HUES6 (cell line): Measurements from ENCODE around the gene TGFA.

Experiments used
- H3K27ac ChIP-seq: 2 replicates; pipeline ENCODE4 v1.7.0; 2013; ENCODE audit warnings: low read depth, mild to moderate bottlenecking, low read length, inconsistent platforms
- H3K27me3 ChIP-seq: 2 replicates; pipeline ENCODE4 v1.6.1; 2013; ENCODE audit warnings: low read length; ENCODE audit not compliant: control insufficient read depth, insufficient read depth
- H3K36me3 ChIP-seq: 2 replicates; pipeline ENCODE4 v1.6.1; 2013; ENCODE audit warnings: low read length; ENCODE audit not compliant: control insufficient read depth, insufficient read depth
- H3K4me1 ChIP-seq: 2 replicates; pipeline ENCODE4 v1.6.1; 2013; ENCODE audit warnings: low read length; ENCODE audit not compliant: control insufficient read depth, insufficient read depth
- H3K4me3 ChIP-seq: 2 replicates; pipeline ENCODE4 v1.5.1; 2013; ENCODE audit warnings: low read depth, low read length
- H3K9ac ChIP-seq: one replicate; pipeline ENCODE4 v1.6.1; 2013; ENCODE audit warnings: mild to moderate bottlenecking, low read length
- H3K9me3 ChIP-seq: 2 replicates; pipeline ENCODE4 v1.6.1; 2013; ENCODE audit warnings: low read depth, low read length; ENCODE audit not compliant: control insufficient read depth, insufficient read depth

Gene TGFA

GRCh38 chr2:70552501-70553333 is 909 bp downstream of the TGFA start:
- H3K9ac ChIP-seq: peak overlapping the region; percentile 66
- peaks cover 14% of the 10 kb centered on the region for H3K4me1 ChIP-seq
- peaks cover 37% of the 10 kb centered on the region for H3K27me3 ChIP-seq
- H3K36me3 ChIP-seq: no peaks in the 10 kb centered on the region
- H3K9me3 ChIP-seq: no peaks in the 10 kb centered on the region
- H3K4me3 ChIP-seq: peak overlapping the region; percentile 85
- H3K27ac ChIP-seq: no peak overlapping the region

- H3K36me3 ChIP-seq: no peaks in the 10 kb centered on the region
- H3K4me3 ChIP-seq: no peak overlapping the region
- H3K27ac ChIP-seq: no peak overlapping the region
- H3K4me1 ChIP-seq: peaks cover 12% of the 10 kb centered on the region
- H3K9me3 ChIP-seq: no peaks in the 10 kb centered on the region
- peaks cover 37% of the 10 kb centered on the region for H3K27me3 ChIP-seq
- no peak overlapping the region for H3K9ac ChIP-seq
These were observed 2.5 kb downstream of the TGFA start for GRCh38 chr2:70551167-70551566.

- Histone ChIP-seq H3K4me1 (peaks cover 11% of the 10 kb centered on the region), H3K36me3 (no peaks in the 10 kb centered on the region), H3K9ac (no peak overlapping the region), H3K4me3 (no peak overlapping the region), H3K27ac (no peak overlapping the region), H3K9me3 (no peaks in the 10 kb centered on the region), H3K27me3 (peaks cover 32% of the 10 kb centered on the region)
These were observed 3.7 kb downstream of the TGFA start for GRCh38 chr2:70549962-70550361.

- Histone ChIP-seq H3K4me1 (peaks cover 5% of the 10 kb centered on the region; the same call in 1 of the 2 replicates), H3K4me3 (no peak overlapping the region), H3K27ac (no peak overlapping the region), H3K9ac (no peak overlapping the region), H3K27me3 (peaks cover 29% of the 10 kb centered on the region), H3K36me3 (no peaks in the 10 kb centered on the region), H3K9me3 (no peaks in the 10 kb centered on the region)
These were observed 4.4 kb downstream of the TGFA start for GRCh38 chr2:70549064-70549710.

GRCh38 chr2:70548233-70548632 is 5.4 kb downstream of the TGFA start:
- H3K4me1 ChIP-seq: peaks cover 5% of the 10 kb centered on the region; the same call in 1 of the 2 replicates
- H3K36me3 ChIP-seq: no peaks in the 10 kb centered on the region
- no peaks in the 10 kb centered on the region for H3K9me3 ChIP-seq
- no peak overlapping the region for H3K27ac ChIP-seq
- no peak overlapping the region for H3K9ac ChIP-seq
- no peak overlapping the region for H3K4me3 ChIP-seq
- H3K27me3 ChIP-seq: peaks cover 25% of the 10 kb centered on the region

- no peak overlapping the region for H3K27ac ChIP-seq
- no peaks in the 10 kb centered on the region for H3K36me3 ChIP-seq
- no peak overlapping the region for H3K9ac ChIP-seq
- H3K9me3 ChIP-seq: no peaks in the 10 kb centered on the region
- H3K4me1 ChIP-seq: peaks cover 1% of the 10 kb centered on the region; the same call in 1 of the 2 replicates
- peaks cover 11% of the 10 kb centered on the region for H3K27me3 ChIP-seq
- H3K4me3 ChIP-seq: no peak overlapping the region
These were observed 6.7 kb downstream of the TGFA start for GRCh38 chr2:70546885-70547284.

- Histone ChIP-seq H3K9ac (no peak overlapping the region), H3K4me3 (no peak overlapping the region), H3K9me3 (no peaks in the 10 kb centered on the region), H3K36me3 (no peaks in the 10 kb centered on the region), H3K27ac (no peak overlapping the region), H3K27me3 (peaks cover 6% of the 10 kb centered on the region), H3K4me1 (no peaks in the 10 kb centered on the region)
These were observed 7.2 kb downstream of the TGFA start for GRCh38 chr2:70546376-70546775.

GRCh38 chr2:70541481-70542020 is 12.1 kb downstream of the TGFA start:
- Histone ChIP-seq H3K9ac (no peak overlapping the region), H3K27me3 (no peaks in the 10 kb centered on the region), H3K9me3 (peaks cover 2% of the 10 kb centered on the region; the same call in 1 of the 2 replicates), H3K36me3 (no peaks in the 10 kb centered on the region), H3K4me1 (no peaks in the 10 kb centered on the region), H3K4me3 (no peak overlapping the region), H3K27ac (no peak overlapping the region)

GRCh38 chr2:70537840-70538239 is 15.8 kb downstream of the TGFA start:
- H3K4me1 ChIP-seq: peaks cover 4% of the 10 kb centered on the region; the same call in 1 of the 2 replicates
- H3K27ac ChIP-seq: no peak overlapping the region
- H3K4me3 ChIP-seq: no peak overlapping the region
- H3K9ac ChIP-seq: no peak overlapping the region
- no peaks in the 10 kb centered on the region for H3K27me3 ChIP-seq
- no peaks in the 10 kb centered on the region for H3K36me3 ChIP-seq
- peaks cover 2% of the 10 kb centered on the region; the same call in 1 of the 2 replicates for H3K9me3 ChIP-seq

GRCh38 chr2:70536517-70537055 is 17.0 kb downstream of the TGFA start:
- H3K9me3 ChIP-seq: peaks cover 3% of the 10 kb centered on the region; the same call in 1 of the 2 replicates
- H3K27ac ChIP-seq: no peak overlapping the region
- no peak overlapping the region for H3K4me3 ChIP-seq
- no peaks in the 10 kb centered on the region for H3K36me3 ChIP-seq
- no peak overlapping the region for H3K9ac ChIP-seq
- H3K4me1 ChIP-seq: peaks cover 9% of the 10 kb centered on the region; the same call in 1 of the 2 replicates
- no peaks in the 10 kb centered on the region for H3K27me3 ChIP-seq

- no peak overlapping the region for H3K27ac ChIP-seq
- no peak overlapping the region for H3K4me3 ChIP-seq
- H3K9me3 ChIP-seq: peaks cover 10% of the 10 kb centered on the region; the same call in 1 of the 2 replicates
- H3K9ac ChIP-seq: no peak overlapping the region
- no peaks in the 10 kb centered on the region for H3K27me3 ChIP-seq
- H3K36me3 ChIP-seq: no peaks in the 10 kb centered on the region
- H3K4me1 ChIP-seq: peaks cover 9% of the 10 kb centered on the region; the same call in 1 of the 2 replicates
These were observed 18.1 kb downstream of the TGFA start for GRCh38 chr2:70535573-70535972.
